Pons (tissue), 1 donor: ENCODE measurements around the gene NCBP3.
"Not testable (repeated sequence)": the region's sequence is repeated elsewhere in the genome, so short reads cannot be mapped to it uniquely, and the experiment has no call there.

Experiments used
- DNase-seq: peaks from one replicate; pipeline ENCODE4 v3.0.0-alpha.2; 2016; ENCODE audit warnings: low spot score

The NCBP3 gene

DNA sequence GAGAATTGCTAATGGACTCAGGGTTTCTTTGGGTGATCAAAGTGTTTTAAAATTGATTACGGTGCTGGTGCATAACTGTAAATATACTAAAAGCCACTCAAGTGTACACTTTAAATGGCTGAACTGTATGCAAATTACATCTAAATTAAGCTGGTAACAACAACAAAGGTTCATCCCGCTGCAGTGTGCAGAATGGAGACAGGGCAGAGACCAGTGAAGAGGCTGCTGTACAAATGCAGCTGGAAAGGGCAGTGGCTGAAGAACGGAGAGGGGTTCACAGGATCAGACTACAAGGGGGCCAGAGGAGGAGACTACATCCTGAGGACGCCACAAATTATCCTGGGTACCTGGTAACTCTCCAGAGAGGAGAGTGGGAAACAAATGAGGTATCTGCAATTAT lies 36.0 kb downstream of the NCBP3 start:
- no peak for DNase-seq

DNA sequence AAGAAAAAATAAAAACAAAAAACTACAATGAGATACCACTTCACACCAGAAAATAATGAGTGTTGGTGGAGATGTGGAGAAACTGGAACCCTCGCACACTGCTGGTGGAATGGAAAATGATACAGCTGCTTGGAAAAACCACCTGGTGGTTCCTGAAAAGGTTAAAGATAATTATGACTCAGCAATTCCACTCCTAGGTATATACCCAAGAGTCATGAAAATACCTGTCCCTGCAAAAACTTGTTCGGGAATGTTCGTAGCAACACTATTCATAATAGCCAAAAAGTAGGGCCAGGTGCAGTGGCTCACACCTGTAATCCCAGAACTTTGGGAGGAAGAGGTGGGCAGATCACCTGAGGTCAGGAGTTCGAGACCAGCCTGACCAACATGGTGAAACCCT lies 36.9 kb downstream of the NCBP3 start:
- no peak for DNase-seq

DNA sequence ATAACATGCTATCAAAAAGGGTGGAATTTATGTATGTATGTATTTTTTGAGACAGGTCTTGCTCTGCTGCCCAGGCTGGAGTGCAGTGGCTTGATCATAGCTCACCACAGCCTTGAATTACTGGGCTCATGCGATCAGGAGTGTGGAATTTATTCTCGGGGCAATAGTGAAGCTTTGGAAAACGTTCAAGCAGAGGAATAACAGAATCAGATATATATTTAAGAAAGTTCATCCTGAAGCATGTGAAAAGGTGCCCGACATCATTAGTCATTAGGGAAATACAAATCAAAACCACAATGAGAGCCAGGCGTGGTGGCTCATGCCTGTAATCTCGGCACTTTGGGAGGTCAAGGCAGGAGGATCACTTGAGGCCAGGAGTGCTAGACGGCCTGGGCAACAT lies 37.3 kb downstream of the NCBP3 start:
- DNase-seq, result no peak

DNA sequence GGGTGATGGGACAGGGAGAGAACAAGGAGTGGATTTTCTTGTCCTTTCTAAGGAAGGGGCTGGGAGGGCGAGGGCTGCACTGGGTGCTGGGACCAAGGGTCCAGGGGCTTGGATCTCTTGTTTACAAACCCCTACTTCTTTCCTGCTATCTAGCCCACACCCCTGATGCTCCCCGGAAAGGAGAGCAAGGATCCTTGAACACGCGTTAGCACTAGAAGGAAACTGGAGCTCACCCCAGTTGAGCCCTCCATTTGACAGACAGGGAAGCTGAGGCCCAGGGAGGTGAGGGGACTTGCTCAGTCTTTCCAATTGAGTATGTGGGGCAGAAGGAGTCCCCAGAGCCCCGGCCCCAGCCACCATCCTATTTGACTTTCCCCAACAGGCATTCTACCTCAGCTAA lies 40.5 kb downstream of the NCBP3 start:
- no peak for DNase-seq

DNA sequence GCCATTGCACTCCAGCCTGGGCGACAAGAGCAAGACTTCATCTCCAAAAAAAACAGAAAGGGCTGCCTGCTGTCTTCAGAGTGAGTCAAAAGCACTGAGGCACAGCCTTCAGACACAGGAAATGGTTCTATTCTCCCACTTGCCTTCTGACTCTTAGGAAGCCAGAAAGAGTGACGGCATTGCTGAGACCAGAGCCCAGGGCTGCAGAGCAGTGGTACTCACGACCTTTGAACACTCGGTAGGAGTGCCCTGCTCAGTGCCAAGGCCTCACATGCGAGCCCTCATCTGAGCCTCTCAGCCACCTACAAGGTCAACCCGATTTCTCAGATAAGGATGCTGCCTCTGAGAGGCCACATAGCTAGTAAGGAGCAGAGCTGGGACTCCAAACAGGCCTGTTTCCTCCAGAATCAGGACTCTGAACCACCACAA lies 41.5 kb downstream of the NCBP3 start:
- no peak for DNase-seq

DNA sequence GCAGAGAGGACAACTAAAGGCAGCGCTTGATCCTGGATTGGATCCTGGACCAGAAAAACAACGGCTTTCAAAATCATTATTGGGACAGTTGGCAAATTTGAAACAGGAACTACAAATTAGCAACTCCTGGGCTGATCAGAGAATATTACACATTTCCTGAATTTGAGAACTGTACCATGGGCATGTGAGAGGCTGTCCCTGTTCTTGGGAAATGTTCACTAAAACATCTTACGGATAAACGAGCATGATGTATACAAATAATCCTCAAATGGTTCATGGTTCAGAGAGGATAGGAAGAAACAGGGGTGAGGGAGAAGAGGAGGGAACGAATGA lies 42.8 kb downstream of the NCBP3 start:
- DNase-seq, result no peak

DNA sequence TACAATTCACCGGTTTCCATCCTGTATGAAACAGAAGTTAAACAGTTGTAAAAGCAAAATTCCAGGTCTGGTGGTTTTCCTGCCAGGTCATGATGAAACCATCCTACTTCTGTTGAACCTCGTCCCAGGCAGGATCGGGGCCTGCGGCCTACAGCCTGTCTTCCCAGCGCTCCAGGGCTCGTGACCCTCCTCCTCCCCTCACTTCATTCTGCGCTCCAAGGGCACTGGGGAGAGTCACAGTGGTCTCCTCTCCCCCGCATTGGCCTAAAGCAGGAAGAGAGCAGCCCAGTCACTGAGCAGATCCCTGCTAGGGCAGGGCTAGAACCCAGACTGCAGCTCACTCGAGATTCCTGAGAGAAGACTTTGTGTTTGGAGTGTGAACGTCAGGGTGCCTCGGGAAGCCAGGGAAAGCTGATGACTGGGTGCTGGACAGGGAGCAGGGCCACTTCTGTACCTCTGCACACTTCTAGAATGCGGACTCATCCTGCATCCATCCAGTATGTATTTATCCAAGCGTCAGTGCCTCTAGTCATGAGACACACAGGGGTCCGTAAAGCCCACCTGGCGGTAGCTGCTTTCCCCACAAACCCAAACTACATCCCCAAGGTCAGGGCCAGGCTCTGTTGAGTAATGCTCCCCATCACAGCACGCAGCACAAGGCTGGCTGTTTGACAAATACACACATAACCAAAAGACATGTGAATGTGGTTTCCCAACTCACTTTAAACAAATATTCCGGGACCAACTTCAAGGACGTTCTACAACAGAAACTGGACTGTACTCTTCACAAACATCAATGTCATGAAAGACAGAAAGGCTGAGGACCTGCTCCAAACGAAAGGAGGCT lies 43.4 kb downstream of the NCBP3 start:
- DNase-seq, result no peak

DNA sequence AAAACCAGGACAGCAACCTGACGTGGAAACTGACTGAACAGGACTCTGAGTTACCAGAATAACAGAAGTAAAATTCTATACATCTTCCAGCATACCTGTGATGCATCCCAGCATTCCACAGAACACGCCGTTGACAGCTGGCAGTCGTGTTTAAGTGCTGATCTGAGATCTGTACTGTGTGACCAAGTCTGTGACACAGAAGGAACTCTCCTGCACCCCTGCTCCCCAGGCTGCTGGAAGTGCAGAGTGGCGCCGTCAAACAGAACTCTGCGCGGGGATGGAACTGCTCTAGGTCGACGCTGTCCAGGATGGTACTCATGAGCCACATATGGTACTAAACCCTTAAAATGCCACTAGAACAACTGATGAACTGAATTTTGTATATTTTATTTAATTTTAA lies 44.3 kb downstream of the NCBP3 start:
- DNase-seq, result no peak

DNA sequence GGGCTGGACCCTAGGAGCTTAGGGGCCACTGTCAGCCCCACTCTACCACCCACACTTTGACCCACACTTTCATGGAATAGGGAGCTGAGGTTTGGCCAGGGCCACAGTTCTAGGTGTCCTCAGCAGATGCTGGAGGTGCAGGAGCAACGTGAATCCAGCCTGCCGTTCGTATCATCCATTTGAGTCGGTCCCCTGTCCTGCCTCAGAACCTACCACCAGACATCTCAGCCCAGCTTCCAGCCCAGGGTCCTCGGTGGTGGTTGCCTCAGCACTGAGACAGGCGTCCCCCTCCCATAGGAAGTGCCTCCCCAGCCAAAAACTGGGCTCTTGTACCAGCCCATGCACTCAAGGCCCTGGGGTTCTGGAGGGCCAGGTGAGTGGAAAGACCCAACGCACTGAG lies 44.7 kb downstream of the NCBP3 start:
- DNase-seq, result no peak

DNA sequence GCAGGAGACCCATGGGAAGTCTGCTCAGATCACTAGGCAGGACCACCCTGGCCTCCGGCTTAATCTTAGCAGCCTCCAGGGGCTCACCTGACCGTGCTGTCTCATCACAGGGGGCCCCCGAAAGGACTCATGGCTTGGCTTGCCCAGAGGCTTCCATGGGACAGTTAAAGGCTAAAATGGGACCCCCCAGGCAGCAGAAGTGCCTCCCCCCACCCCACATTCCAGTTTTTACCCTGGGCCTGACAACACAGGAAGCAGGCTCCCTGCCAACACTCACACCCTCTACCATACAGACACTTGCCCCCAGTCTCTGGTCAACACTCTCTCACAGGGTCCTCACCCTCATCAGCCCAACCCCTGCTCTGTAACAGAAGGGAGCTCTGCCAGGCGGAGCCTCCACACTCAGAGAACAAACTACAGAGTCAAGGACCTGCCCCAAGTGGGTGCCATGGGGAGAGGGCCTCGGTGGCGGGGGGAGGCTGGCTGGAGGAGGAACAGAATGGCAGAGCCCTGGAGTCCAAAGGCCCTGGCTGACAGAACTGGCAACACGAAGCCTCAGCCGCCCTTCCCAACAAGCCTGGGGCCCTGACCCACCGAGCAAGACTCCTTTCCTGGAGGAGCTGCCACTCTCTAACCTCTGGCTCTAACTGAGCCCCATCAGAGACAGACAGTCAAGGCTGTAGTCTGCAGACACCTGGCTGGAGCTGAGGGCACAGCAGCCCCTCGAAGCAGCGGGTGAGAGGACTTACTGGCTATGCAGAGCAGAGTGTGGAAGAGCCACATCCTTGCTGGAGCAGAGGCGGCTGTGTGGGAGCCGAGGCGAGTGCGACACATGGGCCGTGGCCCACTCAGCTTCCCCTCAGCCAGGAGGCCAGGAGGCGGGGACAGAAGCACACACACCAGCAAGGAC lies 45.4 kb downstream of the NCBP3 start, which contains the start of gene ITGAE:
ITGAE (minus strand) TSS at position 827 of the 910 bp plus-strand sequence; CDS start at position 783, 44 bp downstream.
- DNase-seq, result no peak

DNA sequence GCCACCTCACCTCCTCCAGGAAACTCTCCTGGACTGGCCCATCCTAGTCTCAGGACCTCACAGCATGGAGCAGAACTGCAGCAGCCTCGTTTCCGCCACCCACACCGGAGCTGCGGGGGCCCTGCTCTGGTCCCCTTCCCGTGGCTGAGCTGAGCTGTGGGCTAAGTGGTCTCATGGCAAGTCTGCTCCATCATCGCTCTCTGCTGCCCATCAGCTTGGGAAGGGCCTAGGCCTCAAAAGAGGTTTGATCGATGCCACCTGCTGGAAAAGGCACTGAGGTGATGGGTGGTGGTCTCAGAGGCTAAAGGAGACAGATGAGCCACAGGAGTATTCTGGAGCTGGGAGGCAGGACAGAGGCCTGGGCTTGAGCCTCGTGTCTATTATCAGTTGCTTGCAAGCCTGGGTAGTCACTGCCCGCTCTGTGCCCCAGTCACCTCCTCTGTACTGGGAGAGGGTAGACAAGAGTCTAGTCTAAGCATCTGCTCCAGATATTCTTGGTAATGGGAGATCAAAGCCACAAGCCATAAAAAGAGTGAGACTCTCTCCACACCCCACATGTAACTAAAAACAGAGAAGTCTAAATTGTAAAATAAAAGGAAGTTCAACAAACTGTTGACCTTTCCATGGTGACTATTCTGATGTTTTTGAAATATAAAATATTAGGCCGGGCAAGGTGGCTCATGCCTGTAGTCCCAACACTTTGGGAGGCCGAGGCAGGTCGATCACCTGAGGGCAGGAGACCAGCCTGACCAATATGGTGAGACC lies 46.7 kb downstream of the NCBP3 start:
- DNase-seq, result no peak

DNA sequence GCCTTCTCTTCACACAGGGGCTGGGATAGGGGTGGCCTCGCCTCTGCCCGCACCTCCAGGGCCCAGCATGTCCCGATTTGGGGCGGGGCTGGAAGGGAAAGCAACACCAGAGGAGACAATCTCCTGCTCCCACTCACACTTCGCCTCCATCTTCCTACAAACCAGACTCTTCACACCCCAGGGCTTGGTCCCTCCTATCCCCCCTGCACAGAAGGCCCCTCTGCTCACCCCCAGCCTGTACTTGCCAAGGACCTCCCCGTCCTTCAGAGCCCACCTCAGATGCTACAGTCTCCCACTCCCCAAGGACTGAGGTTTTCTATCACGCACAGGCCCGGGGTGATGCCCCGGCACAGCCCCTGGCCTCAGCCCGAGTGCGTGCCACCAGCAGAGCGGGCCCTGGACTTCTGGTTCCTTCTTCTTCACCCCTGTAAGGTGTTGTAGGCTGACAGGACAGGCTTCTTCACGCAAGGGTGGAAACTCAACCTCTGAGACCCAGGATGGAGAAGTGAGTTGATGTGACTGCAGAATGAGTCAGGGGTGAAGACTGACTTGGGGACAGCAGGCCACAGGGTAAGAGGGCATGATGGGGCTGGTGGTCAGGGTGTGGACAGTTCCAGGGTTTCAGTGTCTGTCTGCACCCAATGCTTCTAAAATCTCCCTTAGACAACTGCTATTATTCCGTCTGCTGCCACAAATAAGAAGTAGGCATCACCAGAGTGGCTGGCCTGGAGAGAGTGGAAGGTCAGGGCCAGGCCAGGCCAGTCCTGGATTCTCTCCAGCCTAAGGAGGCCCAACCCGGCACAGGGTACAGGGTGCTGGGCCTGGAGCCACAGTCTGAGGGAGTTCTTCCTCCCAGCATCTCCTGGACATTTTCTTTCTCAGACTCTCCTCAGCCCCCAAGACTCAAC lies 47.5 kb downstream of the NCBP3 start:
- DNase-seq, result no peak

DNA sequence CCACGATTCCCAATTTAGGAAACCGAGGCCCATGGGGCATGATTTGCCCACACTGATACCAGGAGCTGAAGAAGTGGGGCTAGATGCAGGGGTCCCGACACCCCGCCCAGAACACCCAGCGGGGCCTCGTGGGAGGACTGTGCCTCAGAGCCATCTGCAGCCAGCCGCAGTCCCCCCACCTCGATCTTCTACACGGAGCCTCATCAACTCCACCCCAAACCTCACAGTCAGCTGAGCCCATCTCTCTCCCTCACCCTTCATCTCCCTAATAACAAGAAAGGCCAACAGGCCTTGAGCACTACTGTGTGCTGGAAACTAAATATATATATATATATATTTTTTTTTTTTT lies 49.2 kb downstream of the NCBP3 start:
- no peak for DNase-seq

DNA sequence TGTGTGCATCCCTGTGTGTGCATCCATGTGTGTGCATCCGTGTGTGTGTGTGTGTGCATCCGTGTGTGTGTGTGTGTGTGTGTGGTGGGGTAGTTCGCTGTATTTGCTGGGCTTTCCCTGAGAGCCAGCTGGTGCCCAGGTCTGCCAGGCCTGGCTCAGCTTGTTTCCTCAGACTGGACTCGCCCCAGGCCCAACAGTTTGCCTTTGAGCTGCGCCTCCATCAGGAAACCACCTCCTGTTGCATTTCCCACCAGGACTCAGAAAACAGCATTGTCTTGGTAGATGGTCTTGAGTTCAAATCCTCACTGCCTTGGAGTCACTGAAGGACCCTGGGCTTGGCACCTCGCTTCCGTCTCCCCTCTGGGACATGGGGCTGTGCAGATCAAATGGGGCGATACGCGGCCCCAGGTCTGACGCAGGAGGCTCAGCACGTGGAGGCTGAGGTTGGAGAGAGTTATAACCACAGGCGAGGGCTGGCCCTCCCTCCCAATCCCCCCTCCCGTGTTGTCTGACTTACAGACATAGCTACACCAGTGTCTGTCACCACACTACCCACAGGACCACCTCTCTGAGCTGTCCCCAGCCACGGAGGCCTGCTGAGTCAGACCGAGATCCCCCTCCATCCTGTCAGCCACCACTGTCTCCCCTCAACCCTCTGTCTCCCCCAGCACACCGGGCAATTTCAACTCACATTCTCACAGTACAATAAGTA lies 49.8 kb downstream of the NCBP3 start:
- no peak for DNase-seq

DNA sequence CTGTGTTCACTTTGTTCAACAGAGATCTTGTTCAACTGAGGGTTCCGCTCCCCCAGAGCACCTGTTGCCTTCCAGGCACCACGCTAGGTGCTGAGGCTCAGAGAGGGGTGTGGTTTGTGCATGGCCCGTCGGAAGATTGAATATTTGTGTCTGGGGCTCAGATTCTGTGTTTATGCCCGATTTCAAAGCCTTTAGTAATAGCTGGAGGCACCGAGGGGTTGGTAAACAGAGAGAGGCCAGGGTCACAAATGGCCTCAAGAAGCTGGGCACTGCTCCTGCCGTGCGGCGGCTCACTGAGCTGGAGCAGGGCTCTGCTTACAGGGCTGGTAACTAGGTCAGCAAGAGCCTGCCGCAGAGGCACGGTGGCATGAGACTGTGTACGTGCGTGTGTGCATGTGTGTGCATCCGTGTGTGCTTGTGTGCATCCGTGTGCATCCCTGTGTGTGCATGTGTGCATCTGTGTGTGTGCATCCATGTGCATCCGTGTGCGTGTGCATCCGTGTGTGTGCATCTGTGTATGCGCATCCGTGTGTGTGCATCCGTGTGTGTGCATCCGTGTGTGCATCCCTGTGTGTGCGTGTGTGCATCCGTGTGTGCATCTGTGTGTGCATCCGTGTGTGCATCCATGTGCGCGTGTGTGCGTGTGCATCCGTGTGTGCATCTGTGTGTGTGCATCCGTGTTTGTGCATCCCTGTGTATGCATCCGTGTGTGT lies 50.5 kb downstream of the NCBP3 start:
- DNase-seq, result no peak

DNA sequence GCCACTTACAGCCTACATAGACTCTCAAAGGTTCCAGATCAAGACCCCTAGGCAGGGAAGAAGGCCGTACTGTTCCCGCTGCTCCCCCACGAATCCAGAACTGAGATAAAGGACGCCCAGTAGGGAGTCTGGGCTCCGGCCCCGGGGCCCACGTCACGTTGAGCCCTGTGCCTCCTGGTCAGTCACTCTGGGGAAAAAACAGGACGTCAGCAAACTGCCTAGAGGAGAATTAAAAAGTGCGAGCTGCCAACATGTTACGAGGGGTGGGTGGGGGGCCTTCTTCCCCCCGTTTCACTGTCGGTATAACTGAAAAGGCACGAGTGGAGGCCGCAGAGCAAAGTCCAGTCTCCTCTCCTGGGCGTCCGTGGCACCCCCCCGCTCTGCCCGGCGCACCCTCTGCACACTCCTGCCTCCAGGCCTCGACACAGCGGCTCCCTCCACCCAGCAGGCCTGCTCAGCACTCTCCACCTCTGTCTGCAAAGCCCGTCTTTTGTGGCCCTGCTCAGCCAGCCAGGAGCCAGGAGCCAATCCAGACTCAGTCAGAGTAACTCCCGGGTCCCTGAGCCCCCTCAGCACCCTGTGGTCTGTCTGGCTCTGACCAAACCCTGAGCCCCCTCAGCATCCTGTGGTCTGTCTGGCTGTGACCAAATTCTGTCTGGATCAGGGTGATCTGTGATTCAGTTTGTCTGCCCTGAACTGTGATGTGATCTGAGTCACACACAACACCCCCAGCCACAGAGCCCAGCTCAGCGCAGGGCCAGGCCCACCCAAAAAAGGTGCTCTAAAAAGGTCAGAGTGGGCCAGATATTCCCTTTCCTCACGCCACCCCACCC lies 51.3 kb downstream of the NCBP3 start:
- DNase-seq, result no peak

DNA sequence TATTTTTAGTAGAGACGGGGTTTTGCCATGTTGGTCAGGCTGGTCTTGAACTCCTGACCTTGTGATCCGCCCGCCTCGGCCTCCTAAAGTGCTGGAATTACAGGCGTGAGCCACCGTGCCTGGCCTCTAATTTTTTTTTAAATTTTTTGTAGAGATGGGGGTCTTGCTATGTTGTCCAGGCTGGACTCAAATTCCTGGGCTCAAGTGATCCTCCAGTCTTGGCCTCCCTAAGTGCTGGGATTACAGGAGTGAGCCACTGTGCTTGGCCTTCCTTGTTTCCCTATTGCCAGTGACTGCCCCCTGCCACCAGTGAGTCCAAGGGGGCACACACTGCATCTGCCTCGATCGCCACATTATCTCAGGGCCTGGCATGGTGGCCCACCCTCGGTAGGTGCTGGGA lies 51.9 kb downstream of the NCBP3 start:
- not testable (repeated sequence) for DNase-seq

DNA sequence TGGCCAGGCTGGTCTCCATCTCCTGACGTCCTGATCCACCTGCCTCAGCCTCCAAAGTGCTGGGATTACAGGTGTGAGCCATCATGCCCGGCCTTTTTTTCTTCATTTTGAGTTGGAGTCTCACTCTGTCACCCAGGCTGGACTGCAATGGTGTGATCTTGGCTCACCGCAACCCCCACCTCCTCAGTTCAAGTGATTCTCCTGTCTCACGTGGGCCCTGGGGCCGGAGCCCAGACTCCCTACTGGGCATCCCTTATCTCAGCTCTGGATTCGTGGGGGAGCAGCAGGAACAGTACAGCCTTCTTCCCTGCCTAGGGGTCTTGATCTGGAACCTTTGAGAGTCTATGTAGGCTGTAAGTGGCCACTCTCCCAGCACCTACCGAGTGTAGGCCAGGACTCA lies 52.8 kb downstream of the NCBP3 start:
- not testable (repeated sequence) for DNase-seq

DNA sequence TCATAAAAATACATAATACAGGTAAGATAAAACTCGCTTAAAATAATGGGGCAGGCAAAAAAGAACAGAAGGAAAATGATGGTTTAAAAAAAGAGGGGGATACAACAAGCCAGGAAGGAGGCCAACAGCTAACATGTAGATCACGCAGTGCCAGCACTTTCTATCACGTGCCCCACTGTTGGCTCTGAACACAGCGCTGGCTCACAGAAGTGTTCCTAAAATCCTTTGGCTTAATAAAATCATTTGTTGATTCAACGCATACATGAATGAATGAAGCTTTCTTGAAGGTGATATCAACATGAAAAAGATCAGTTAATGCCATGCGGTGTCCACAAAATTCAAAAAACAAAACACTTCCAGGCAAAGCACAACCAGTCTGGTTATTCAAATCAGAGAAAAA lies 53.6 kb downstream of the NCBP3 start:
- DNase-seq, result peak; percentile 65
